GM12878 (cell line): Measurements from ENCODE around the gene CCR5AS.

ENCODE experiments used
- ATF7 ChIP-seq: fragments of 450-650 bp; IDR thresholded peaks from 2 replicates; pipeline ENCODE4 v1.6.1; 2016; ENCODE audit warnings: low read depth, mild to moderate bottlenecking
- BHLHE40 ChIP-seq, 2 experiments: fragments of 450-650 bp in 1 of 2; IDR thresholded peaks; 2 replicates each; pipeline ENCODE4 v1.6.1; 2011 to 2017; ENCODE audit warnings: low read depth in 2 of 2, borderline replicate concordance in 1 of 2, improper control_type of control experiment in 1 of 2, low read length in 1 of 2, mild to moderate bottlenecking in 1 of 2
- CHD1 ChIP-seq: IDR thresholded peaks from 2 replicates; pipeline ENCODE4 v1.6.1; 2012; ENCODE audit warnings: low read depth, low read length, improper control_type of control experiment
- EZH2 ChIP-seq: IDR thresholded peaks from 2 replicates; pipeline ENCODE4 v1.6.1; 2012; ENCODE audit warnings: low read depth, mild to moderate bottlenecking, control low read depth, inconsistent platforms, low read length, borderline replicate concordance; ENCODE audit not compliant: control insufficient read depth
- NFYA ChIP-seq: IDR thresholded peaks from 2 replicates; pipeline ENCODE4 v1.6.1; 2011; ENCODE audit warnings: low read depth, mild to moderate bottlenecking, low read length, improper control_type of control experiment, borderline replicate concordance
- RAD21 ChIP-seq: IDR thresholded peaks from 2 replicates; pipeline ENCODE4 v1.6.1; 2011; ENCODE audit warnings: mild to moderate bottlenecking, low read depth, low read length, moderate library complexity; ENCODE audit not compliant: insufficient read depth
- SREBF2 ChIP-seq: IDR thresholded peaks from 2 replicates; pipeline ENCODE4 v1.6.1; 2012; ENCODE audit warnings: mild to moderate bottlenecking, low read length
- TF ChIP-seq, protein P1 (sequence below), 3 experiments: IDR thresholded peaks in 2 of 3; conservative IDR thresholded peaks in 1 of 3; 2 replicates each; pipeline ENCODE4 v1.5.1; 2011; ENCODE audit warnings: low read depth in 3 of 3, low read length in 3 of 3, mild to moderate bottlenecking in 3 of 3, control low read depth in 2 of 3, moderate library complexity in 2 of 3, inconsistent platforms in 1 of 3, mixed read lengths in 1 of 3; ENCODE audit not compliant: control insufficient read depth in 2 of 3, insufficient read depth in 1 of 3; ENCODE audit errors: extremely low read depth in 1 of 3

DNA sequence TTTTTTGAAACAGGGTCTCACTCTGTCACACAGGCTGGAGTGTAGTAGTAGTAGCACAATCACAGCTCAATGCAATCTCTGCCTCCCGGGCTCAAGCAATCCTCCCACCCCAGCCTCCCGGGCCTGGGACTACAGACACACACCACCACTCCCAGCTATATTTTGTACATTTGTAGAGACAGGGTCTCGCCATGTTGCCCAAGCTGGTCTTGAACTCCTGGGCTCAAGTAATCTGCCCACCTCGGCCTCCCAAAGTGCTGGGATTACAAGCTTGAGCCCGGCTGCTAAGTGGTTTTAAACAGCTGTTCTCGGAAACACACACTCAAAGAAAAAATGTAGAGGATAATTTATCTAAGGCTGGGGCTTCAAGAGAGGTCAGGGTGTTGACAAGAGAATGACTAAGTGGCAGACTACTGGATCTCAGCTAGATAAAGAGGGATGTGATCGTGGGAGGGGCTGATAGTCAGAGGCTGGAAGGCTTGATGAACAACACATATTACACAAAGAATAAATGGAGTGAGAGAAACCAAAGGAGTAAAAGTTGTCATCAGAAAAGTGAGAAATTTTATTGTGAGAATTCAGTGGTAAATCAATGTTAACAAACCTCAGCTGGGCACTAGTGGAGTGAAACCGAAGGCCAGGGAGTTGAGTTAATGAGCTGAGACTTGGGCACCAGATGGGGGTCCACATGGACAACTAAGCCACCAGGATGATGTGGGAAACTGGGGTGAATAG is 6.7 kb downstream of the CCR5AS start:
- TF ChIP-seq EZH2 (no peak), CHD1 (no peak), NFYA (no peak), SREBF2 (no peak), RAD21 (no peak), ATF7 (no peak), BHLHE40 (IDR thresholded peaks at IDR 0.05; ENCODE audit: borderline replicate concordance in 1 of 2, low read depth in 2 of 2, low read length in 1 of 2) (no peak)
- TF ChIP-seq, protein P1, sequence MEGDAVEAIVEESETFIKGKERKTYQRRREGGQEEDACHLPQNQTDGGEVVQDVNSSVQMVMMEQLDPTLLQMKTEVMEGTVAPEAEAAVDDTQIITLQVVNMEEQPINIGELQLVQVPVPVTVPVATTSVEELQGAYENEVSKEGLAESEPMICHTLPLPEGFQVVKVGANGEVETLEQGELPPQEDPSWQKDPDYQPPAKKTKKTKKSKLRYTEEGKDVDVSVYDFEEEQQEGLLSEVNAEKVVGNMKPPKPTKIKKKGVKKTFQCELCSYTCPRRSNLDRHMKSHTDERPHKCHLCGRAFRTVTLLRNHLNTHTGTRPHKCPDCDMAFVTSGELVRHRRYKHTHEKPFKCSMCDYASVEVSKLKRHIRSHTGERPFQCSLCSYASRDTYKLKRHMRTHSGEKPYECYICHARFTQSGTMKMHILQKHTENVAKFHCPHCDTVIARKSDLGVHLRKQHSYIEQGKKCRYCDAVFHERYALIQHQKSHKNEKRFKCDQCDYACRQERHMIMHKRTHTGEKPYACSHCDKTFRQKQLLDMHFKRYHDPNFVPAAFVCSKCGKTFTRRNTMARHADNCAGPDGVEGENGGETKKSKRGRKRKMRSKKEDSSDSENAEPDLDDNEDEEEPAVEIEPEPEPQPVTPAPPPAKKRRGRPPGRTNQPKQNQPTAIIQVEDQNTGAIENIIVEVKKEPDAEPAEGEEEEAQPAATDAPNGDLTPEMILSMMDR (IDR thresholded peaks at IDR 0.05 in 2 of 3, conservative IDR thresholded peaks at IDR 0.05 in 1 of 3; ENCODE audit: control insufficient read depth in 2 of 3, extremely low read depth in 1 of 3, insufficient read depth in 1 of 3, low read depth in 3 of 3, low read length in 3 of 3) = no peak
